ENCODE measurements around the gene STK32C.

DNA sequence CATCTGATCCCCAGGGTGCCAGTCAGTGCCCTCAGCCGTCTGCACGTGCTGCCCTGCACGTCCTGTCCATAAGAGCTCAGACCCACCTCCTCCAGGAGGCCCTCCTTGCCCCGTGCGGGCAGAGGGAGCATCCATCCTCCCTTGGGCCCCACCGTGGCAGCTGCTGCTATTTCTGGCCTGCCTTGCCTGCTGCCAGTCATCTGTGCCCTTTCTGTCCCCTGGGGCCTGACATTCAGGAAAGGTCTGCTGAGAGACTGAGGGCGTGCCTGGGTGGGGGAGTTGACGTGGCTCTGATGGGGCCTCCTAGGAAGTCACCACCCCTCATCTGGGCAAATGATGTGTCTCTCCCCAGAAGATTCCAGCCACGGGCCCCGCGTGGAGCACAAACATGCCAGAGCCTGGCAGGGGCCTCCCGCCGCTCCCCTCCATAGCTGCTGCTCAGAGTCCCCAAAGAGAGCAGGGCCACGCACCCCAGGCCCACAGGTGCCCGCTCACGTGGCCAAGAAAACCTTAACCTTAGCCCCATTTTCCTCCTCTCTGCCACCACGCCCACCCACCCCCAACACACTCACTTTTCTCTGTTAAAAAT is 99.2 kb downstream of the STK32C start:
- TF ChIP-seq, protein P1, sequence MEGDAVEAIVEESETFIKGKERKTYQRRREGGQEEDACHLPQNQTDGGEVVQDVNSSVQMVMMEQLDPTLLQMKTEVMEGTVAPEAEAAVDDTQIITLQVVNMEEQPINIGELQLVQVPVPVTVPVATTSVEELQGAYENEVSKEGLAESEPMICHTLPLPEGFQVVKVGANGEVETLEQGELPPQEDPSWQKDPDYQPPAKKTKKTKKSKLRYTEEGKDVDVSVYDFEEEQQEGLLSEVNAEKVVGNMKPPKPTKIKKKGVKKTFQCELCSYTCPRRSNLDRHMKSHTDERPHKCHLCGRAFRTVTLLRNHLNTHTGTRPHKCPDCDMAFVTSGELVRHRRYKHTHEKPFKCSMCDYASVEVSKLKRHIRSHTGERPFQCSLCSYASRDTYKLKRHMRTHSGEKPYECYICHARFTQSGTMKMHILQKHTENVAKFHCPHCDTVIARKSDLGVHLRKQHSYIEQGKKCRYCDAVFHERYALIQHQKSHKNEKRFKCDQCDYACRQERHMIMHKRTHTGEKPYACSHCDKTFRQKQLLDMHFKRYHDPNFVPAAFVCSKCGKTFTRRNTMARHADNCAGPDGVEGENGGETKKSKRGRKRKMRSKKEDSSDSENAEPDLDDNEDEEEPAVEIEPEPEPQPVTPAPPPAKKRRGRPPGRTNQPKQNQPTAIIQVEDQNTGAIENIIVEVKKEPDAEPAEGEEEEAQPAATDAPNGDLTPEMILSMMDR (conservative IDR thresholded peaks at IDR 0.05; ENCODE audit: low read depth, low read length), result no peak
- no peak for TF ChIP-seq EZH2 (IDR thresholded peaks at IDR 0.05; ENCODE audit: borderline replicate concordance, low read depth, low read length, poor library complexity, severe bottlenecking)

All from A673 (cell line).